DOHH2 (cell line): ENCODE results near the gene CLIC4.

ENCODE experiments used
- H3F3A ChIP-seq: fragments of 200-600 bp; sonication (generic), shearing (Covaris generic); 2 replicates; pipeline ENCODE4 v1.6.0; 2016; ENCODE audit warnings: antibody characterized with exemption, mild to moderate bottlenecking; ENCODE audit not compliant: control insufficient read depth, insufficient read depth
- H3K27ac ChIP-seq: fragments of 200-600 bp; sonication (generic); 2 replicates; pipeline ENCODE4 v1.5.1; 2014; ENCODE audit warnings: low read depth, mild to moderate bottlenecking, low read length, moderate library complexity
- H3K27me3 ChIP-seq: fragments of 200-600 bp; sonication (generic); 2 replicates; pipeline ENCODE4 v1.6.1; 2014; ENCODE audit warnings: mild to moderate bottlenecking, low read length, mixed read lengths; ENCODE audit not compliant: control insufficient read depth
- H3K36me3 ChIP-seq: fragments of 200-600 bp; sonication (generic); 2 replicates; pipeline ENCODE4 v1.6.1; 2014; ENCODE audit warnings: mild to moderate bottlenecking, low read length, moderate library complexity, mixed read lengths; ENCODE audit not compliant: control insufficient read depth
- H3K4me1 ChIP-seq: fragments of 200-600 bp; sonication (generic); 2 replicates; pipeline ENCODE4 v1.6.1; 2014; ENCODE audit warnings: mild to moderate bottlenecking, low read length, mixed read lengths; ENCODE audit not compliant: control insufficient read depth
- H3K4me2 ChIP-seq: fragments of 200-600 bp; sonication (generic); 2 replicates; pipeline ENCODE4 v1.6.0; 2014; ENCODE audit warnings: mild to moderate bottlenecking, low read length, moderate library complexity
- H3K4me3 ChIP-seq: fragments of 200-600 bp; sonication (generic); 2 replicates; pipeline ENCODE4 v1.5.1; 2014; ENCODE audit warnings: mild to moderate bottlenecking, low read length, mixed read lengths
- H3K79me2 ChIP-seq: fragments of 200-600 bp; sonication (generic); 2 replicates; pipeline ENCODE4 v1.6.1; 2014; ENCODE audit warnings: mild to moderate bottlenecking, low read length, mixed read lengths; ENCODE audit not compliant: control insufficient read depth
- H3K9me2 ChIP-seq: fragments of 200-600 bp; sonication (generic); replicated peaks from 2 replicates; pipeline ENCODE4 v1.6.1; 2014; ENCODE audit warnings: mild to moderate bottlenecking, low read length, mixed read lengths; ENCODE audit not compliant: control insufficient read depth
- H3K9me3 ChIP-seq: fragments of 200-600 bp; sonication (generic); 2 replicates; pipeline ENCODE4 v1.6.1; 2014; ENCODE audit warnings: antibody characterized with exemption, low read length, mixed read lengths; ENCODE audit not compliant: control insufficient read depth, insufficient read depth
- H4K20me1 ChIP-seq: fragments of 200-600 bp; sonication (generic); 2 replicates; pipeline ENCODE4 v1.6.0; 2014; ENCODE audit warnings: low read depth, mild to moderate bottlenecking, antibody characterized with exemption, low read length, moderate library complexity; ENCODE audit not compliant: control insufficient read depth, insufficient read depth
- EZH2phosphoT487 ChIP-seq: fragments of 200-600 bp; sonication (generic); IDR thresholded peaks from 2 replicates; pipeline ENCODE4 v1.6.1; 2017; ENCODE audit warnings: borderline replicate concordance, mild to moderate bottlenecking, antibody characterized with exemption, low read length, moderate library complexity, mixed read lengths
- TF ChIP-seq, protein P1 (sequence below): fragments of 200-600 bp; sonication (generic); IDR thresholded peaks from one replicate; pipeline ENCODE4 v1.5.1; 2014; ENCODE audit warnings: antibody characterized with exemption, mild to moderate bottlenecking, low read depth, low read length; ENCODE audit not compliant: poor library complexity, severe bottlenecking

The CLIC4 gene

GRCh38 chr1:24855474-24855873, 110.2 kb downstream of the CLIC4 start:
- Histone ChIP-seq H3K27ac (no peak overlapping the region), H3K4me2 (no peak overlapping the region), H3K79me2 (no peaks in the 10 kb centered on the region), H3K4me3 (no peak overlapping the region), H3K4me1 (peaks cover 4% of the 10 kb centered on the region; the same call in 1 of the 2 replicates), H3K27me3 (0 out of 2 replicates have a peak, but pooled peaks cover 3% of the 10 kb centered on the region), H4K20me1 (no peaks in the 10 kb centered on the region), H3K9me2 (no peaks in the 10 kb centered on the region), H3K9me3 (no peaks in the 10 kb centered on the region), H3F3A (no peaks in the 10 kb centered on the region; the same call in 1 of the 2 replicates), H3K36me3 (no peaks in the 10 kb centered on the region)
- TF ChIP-seq, protein P1, sequence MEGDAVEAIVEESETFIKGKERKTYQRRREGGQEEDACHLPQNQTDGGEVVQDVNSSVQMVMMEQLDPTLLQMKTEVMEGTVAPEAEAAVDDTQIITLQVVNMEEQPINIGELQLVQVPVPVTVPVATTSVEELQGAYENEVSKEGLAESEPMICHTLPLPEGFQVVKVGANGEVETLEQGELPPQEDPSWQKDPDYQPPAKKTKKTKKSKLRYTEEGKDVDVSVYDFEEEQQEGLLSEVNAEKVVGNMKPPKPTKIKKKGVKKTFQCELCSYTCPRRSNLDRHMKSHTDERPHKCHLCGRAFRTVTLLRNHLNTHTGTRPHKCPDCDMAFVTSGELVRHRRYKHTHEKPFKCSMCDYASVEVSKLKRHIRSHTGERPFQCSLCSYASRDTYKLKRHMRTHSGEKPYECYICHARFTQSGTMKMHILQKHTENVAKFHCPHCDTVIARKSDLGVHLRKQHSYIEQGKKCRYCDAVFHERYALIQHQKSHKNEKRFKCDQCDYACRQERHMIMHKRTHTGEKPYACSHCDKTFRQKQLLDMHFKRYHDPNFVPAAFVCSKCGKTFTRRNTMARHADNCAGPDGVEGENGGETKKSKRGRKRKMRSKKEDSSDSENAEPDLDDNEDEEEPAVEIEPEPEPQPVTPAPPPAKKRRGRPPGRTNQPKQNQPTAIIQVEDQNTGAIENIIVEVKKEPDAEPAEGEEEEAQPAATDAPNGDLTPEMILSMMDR: no peak
- TF ChIP-seq EZH2phosphoT487: no peak

- H3F3A ChIP-seq: no peaks in the 10 kb centered on the region
- no peak overlapping the region for H3K27ac ChIP-seq
- no peak for TF ChIP-seq EZH2phosphoT487
- TF ChIP-seq, protein P1: no peak
- H3K9me2 ChIP-seq: no peaks in the 10 kb centered on the region
- no peaks in the 10 kb centered on the region for H3K36me3 ChIP-seq
- H3K9me3 ChIP-seq: no peaks in the 10 kb centered on the region
- H3K27me3 ChIP-seq: 0 out of 2 replicates have a peak, but pooled peaks cover 3% of the 10 kb centered on the region
- no peak overlapping the region for H3K4me2 ChIP-seq
- no peaks in the 10 kb centered on the region for H3K79me2 ChIP-seq
- H3K4me1 ChIP-seq: no peaks in the 10 kb centered on the region
- H4K20me1 ChIP-seq: no peaks in the 10 kb centered on the region
- H3K4me3 ChIP-seq: no peak overlapping the region
Observed at GRCh38 chr1:24856787-24857506, 111.7 kb downstream of the CLIC4 start.

DNA sequence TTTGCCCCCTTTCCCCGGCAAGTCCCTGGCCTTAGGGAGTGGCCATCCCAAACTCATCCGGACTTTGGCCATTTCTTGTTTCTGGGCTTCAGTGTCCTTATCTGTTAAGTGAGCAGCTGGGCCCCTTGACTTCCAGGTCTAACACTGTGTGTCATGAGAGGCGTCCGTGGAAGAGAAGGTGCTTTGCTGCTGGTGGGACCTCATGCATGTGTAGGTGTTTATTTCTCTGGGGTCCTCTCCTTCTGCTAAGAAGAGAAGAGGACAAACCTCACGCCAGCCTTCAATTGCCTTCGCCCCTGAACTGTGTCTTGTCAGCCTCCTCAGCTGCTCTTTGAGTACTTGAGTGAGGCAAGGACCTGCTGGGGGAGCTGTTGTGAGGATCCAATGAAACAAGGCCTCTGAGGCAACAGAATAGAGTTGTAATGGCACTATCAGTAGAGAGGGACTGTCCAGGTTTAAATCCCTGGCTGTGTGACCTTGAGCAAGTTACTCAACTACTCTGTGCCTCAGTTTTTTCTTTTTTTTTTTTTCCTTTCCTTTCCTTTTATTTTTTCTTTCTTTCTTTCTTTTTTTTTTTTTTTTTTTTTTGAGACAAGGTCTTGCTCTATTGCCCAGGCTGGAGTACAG, 112.4 kb downstream of the CLIC4 start:
- no peaks in the 10 kb centered on the region for H3K36me3 ChIP-seq
- no peaks in the 10 kb centered on the region for H3F3A ChIP-seq
- H4K20me1 ChIP-seq: no peaks in the 10 kb centered on the region
- no peaks in the 10 kb centered on the region for H3K9me3 ChIP-seq
- no peaks in the 10 kb centered on the region for H3K9me2 ChIP-seq
- no peaks in the 10 kb centered on the region for H3K79me2 ChIP-seq
- no peak overlapping the region for H3K27ac ChIP-seq
- no peak overlapping the region for H3K4me2 ChIP-seq
- H3K4me1 ChIP-seq: no peaks in the 10 kb centered on the region
- 0 out of 2 replicates have a peak, but pooled peaks cover 3% of the 10 kb centered on the region for H3K27me3 ChIP-seq
- TF ChIP-seq EZH2phosphoT487: no peak
- TF ChIP-seq, protein P1: no peak
- H3K4me3 ChIP-seq: no peak overlapping the region
